ENCODE results near the gene MORN1.

The MORN1 gene

GRCh38 chr1:2339206-2340085 lies 51.9 kb downstream of the MORN1 start:
- no peaks in the 10 kb centered on the region for H4K20me1 ChIP-seq (ENCODE audit: control insufficient read depth, insufficient read depth, low read depth, low read length)
- no peak overlapping the region for H3K4me2 ChIP-seq (ENCODE audit: low read length)
- no peaks in the 10 kb centered on the region for H3K9me3 ChIP-seq (ENCODE audit: control insufficient read depth, insufficient read depth, low read length)
- no peak overlapping the region for H3K27ac ChIP-seq (ENCODE audit: low read depth, low read length)
- no peak overlapping the region for H3K4me3 ChIP-seq (ENCODE audit: low read length)
- TF ChIP-seq EZH2phosphoT487 (IDR thresholded peaks at IDR 0.05; ENCODE audit: borderline replicate concordance, low read length), result no peak
- no peaks in the 10 kb centered on the region for H3K36me3 ChIP-seq (ENCODE audit: control insufficient read depth, low read length)
- H3K9me2 ChIP-seq (replicated peaks; ENCODE audit: control insufficient read depth, low read length), result no peaks in the 10 kb centered on the region
- no peaks in the 10 kb centered on the region for H3F3A ChIP-seq (ENCODE audit: control insufficient read depth, insufficient read depth)
- H3K4me1 ChIP-seq (ENCODE audit: control insufficient read depth, low read length), result no peaks in the 10 kb centered on the region
- H3K79me2 ChIP-seq (ENCODE audit: control insufficient read depth, low read length), result no peaks in the 10 kb centered on the region
- no peaks in the 10 kb centered on the region for H3K27me3 ChIP-seq (ENCODE audit: control insufficient read depth, low read length)

- Histone ChIP-seq H3K79me2 (ENCODE audit: control insufficient read depth, low read length) (no peaks in the 10 kb centered on the region), H3K4me2 (ENCODE audit: low read length) (no peak overlapping the region), H3K36me3 (ENCODE audit: control insufficient read depth, low read length) (no peaks in the 10 kb centered on the region), H3K9me2 (replicated peaks; ENCODE audit: control insufficient read depth, low read length) (no peaks in the 10 kb centered on the region), H3K9me3 (ENCODE audit: control insufficient read depth, insufficient read depth, low read length) (no peaks in the 10 kb centered on the region), H3K27ac (ENCODE audit: low read depth, low read length) (no peak overlapping the region), H3K4me3 (ENCODE audit: low read length) (no peak overlapping the region), H3K27me3 (ENCODE audit: control insufficient read depth, low read length) (no peaks in the 10 kb centered on the region), H3K4me1 (ENCODE audit: control insufficient read depth, low read length) (no peaks in the 10 kb centered on the region), H3F3A (ENCODE audit: control insufficient read depth, insufficient read depth) (no peaks in the 10 kb centered on the region), H4K20me1 (ENCODE audit: control insufficient read depth, insufficient read depth, low read depth, low read length) (no peaks in the 10 kb centered on the region)
- no peak for TF ChIP-seq EZH2phosphoT487 (IDR thresholded peaks at IDR 0.05; ENCODE audit: borderline replicate concordance, low read length)
- no peak for TF ChIP-seq CTCF (IDR thresholded peaks at IDR 0.05; ENCODE audit: low read depth, low read length, poor library complexity, severe bottlenecking)
These were observed 53.9 kb downstream of the MORN1 start for GRCh38 chr1:2337501-2337900.

- Histone ChIP-seq H3K27ac (ENCODE audit: low read depth, low read length) (no peak overlapping the region), H3K9me2 (replicated peaks; ENCODE audit: control insufficient read depth, low read length) (no peaks in the 10 kb centered on the region), H3F3A (ENCODE audit: control insufficient read depth, insufficient read depth) (no peaks in the 10 kb centered on the region), H3K79me2 (ENCODE audit: control insufficient read depth, low read length) (no peaks in the 10 kb centered on the region), H4K20me1 (ENCODE audit: control insufficient read depth, insufficient read depth, low read depth, low read length) (no peaks in the 10 kb centered on the region), H3K9me3 (ENCODE audit: control insufficient read depth, insufficient read depth, low read length) (no peaks in the 10 kb centered on the region), H3K27me3 (ENCODE audit: control insufficient read depth, low read length) (no peaks in the 10 kb centered on the region), H3K4me1 (ENCODE audit: control insufficient read depth, low read length) (no peaks in the 10 kb centered on the region), H3K4me2 (ENCODE audit: low read length) (no peak overlapping the region), H3K36me3 (ENCODE audit: control insufficient read depth, low read length) (no peaks in the 10 kb centered on the region), H3K4me3 (ENCODE audit: low read length) (no peak overlapping the region)
- TF ChIP-seq EZH2phosphoT487 (IDR thresholded peaks at IDR 0.05; ENCODE audit: borderline replicate concordance, low read length) (no peak), CTCF (IDR thresholded peaks at IDR 0.05; ENCODE audit: low read depth, low read length, poor library complexity, severe bottlenecking) (no peak)
These were observed 54.3 kb downstream of the MORN1 start for GRCh38 chr1:2337081-2337480.

GRCh38 chr1:2336499-2336898 lies 54.9 kb downstream of the MORN1 start:
- no peak overlapping the region for H3K4me3 ChIP-seq (ENCODE audit: low read length)
- H3K4me1 ChIP-seq (ENCODE audit: control insufficient read depth, low read length), result no peaks in the 10 kb centered on the region

More at GRCh38 chr1:2336499-2336898, 54.9 kb downstream of the MORN1 start:
- Histone ChIP-seq H3K4me2 (ENCODE audit: low read length) (no peak overlapping the region), H3K9me2 (replicated peaks; ENCODE audit: control insufficient read depth, low read length) (no peaks in the 10 kb centered on the region), H4K20me1 (ENCODE audit: control insufficient read depth, insufficient read depth, low read depth, low read length) (no peaks in the 10 kb centered on the region), H3K79me2 (ENCODE audit: control insufficient read depth, low read length) (no peaks in the 10 kb centered on the region), H3K27ac (ENCODE audit: low read depth, low read length) (no peak overlapping the region), H3K9me3 (ENCODE audit: control insufficient read depth, insufficient read depth, low read length) (no peaks in the 10 kb centered on the region), H3F3A (ENCODE audit: control insufficient read depth, insufficient read depth) (no peaks in the 10 kb centered on the region), H3K27me3 (ENCODE audit: control insufficient read depth, low read length) (no peaks in the 10 kb centered on the region), H3K36me3 (ENCODE audit: control insufficient read depth, low read length) (no peaks in the 10 kb centered on the region)
- TF ChIP-seq CTCF (IDR thresholded peaks at IDR 0.05; ENCODE audit: low read depth, low read length, poor library complexity, severe bottlenecking) (no peak), EZH2phosphoT487 (IDR thresholded peaks at IDR 0.05; ENCODE audit: borderline replicate concordance, low read length) (no peak)
